Caco-2 (cell line): ENCODE measurements around the gene DRD4. TPM values are rescaled to one million over a fixed set of nuclear protein-coding genes. Genes with fewer than 3 reads are reported as not detected.

ENCODE experiments used
- Bru-seq: library from RNA; stranded (reverse); fragments of 400-500 nt; gene quantifications from one replicate; lab custom pipeline; 2021; lab: Mats Ljungman, UMichigan
- BruChase-seq, 2 experiments: library from RNA; stranded (reverse); fragments of 400-500 nt; gene quantifications; one replicate each; lab custom pipeline; 2021; lab: Mats Ljungman, UMichigan
- BruUV-seq: library from RNA; stranded (reverse); fragments of 400-500 nt; replicated peaks from 2 replicates; lab custom pipeline; 2021; lab: Mats Ljungman, UMichigan
- CTCF ChIA-PET: fragments of 300-600 bp; sonication (Branson Sonifier 250); formaldehyde crosslinking; loops from one replicate; lab custom pipeline; 2022; ENCODE audit warnings: antibody characterized with exemption; lab: Charles Lee
- POLR2A ChIA-PET: fragments of 300-600 bp; sonication (Branson Sonifier 250); formaldehyde crosslinking; loops from one replicate; lab custom pipeline; 2022; ENCODE audit warnings: antibody characterized with exemption; lab: Charles Lee
- DNase-seq, 2 experiments: peaks; one replicate each; pipeline versions ENCODE4 v3.0.0 to v3.0.0-alpha.2; 2020 to 2022
- H3K27me3 ChIP-seq: replicated peaks from 2 replicates; pipeline ENCODE4 v1.6.0; 2011; ENCODE audit warnings: low read length; ENCODE audit not compliant: control insufficient read depth, insufficient read depth
- H3K36me3 ChIP-seq: 2 replicates; pipeline ENCODE4 v1.5.1; 2011; ENCODE audit warnings: low read length; ENCODE audit not compliant: control insufficient read depth, insufficient read depth
- H3K4me1 ChIP-seq: fragments of 250-450 bp; sonication (Bioruptor Pico); 2 replicates; pipeline ENCODE4 v1.5.1; 2020; ENCODE audit warnings: mild to moderate bottlenecking
- H3K4me3 ChIP-seq: 2 replicates; pipeline ENCODE4 v1.5.1; 2011; ENCODE audit warnings: low read depth, mild to moderate bottlenecking, control low read depth, low read length
- H3K9me3 ChIP-seq: fragments of 250-450 bp; sonication (Bioruptor Pico); 2 replicates; pipeline ENCODE4 v1.5.1; 2020; ENCODE audit warnings: mild to moderate bottlenecking, moderate library complexity
- H3K27ac Mint-ChIP-seq: one replicate; pipeline ENCODE4 v1.8.0; 2022; ENCODE audit warnings: mixed read lengths; ENCODE audit not compliant: unreplicated experiment
- H3K27me3 Mint-ChIP-seq: one replicate; pipeline ENCODE4 v1.8.0; 2022; ENCODE audit warnings: mixed read lengths; ENCODE audit not compliant: insufficient read depth, unreplicated experiment
- H3K36me3 Mint-ChIP-seq: one replicate; pipeline ENCODE4 v1.8.0; 2022; ENCODE audit warnings: mild to moderate bottlenecking, mixed read lengths; ENCODE audit not compliant: insufficient read depth, unreplicated experiment
- H3K4me1 Mint-ChIP-seq: one replicate; pipeline ENCODE4 v1.8.0; 2022; ENCODE audit warnings: low read depth, mixed read lengths; ENCODE audit not compliant: unreplicated experiment
- H3K4me3 Mint-ChIP-seq: one replicate; pipeline ENCODE4 v1.8.0; 2022; ENCODE audit warnings: mild to moderate bottlenecking, moderate library complexity, mixed read lengths; ENCODE audit not compliant: unreplicated experiment
- H3K9me3 Mint-ChIP-seq: one replicate; pipeline ENCODE4 v1.8.0; 2022; ENCODE audit warnings: mixed read lengths; ENCODE audit not compliant: unreplicated experiment
- CTCF ChIP-seq, 2 experiments: fragments of 200-600 bp in 1 of 2; IDR thresholded peaks; 1 replicate in 1 of 2; 2 replicates in 1 of 2; pipeline versions ENCODE4 v1.5.1 to v1.8.0; 2011 to 2022; ENCODE audit warnings: antibody characterized with exemption in 1 of 2, control low read depth in 1 of 2, inconsistent platforms in 1 of 2, low read depth in 1 of 2, low read length in 1 of 2, mild to moderate bottlenecking in 1 of 2, moderate library complexity in 1 of 2; ENCODE audit not compliant: insufficient read depth in 1 of 2, severe bottlenecking in 1 of 2, unreplicated experiment in 1 of 2
- intact Hi-C: fragments of 100-400 bp; cut with micrococcal nuclease; formaldehyde crosslinking; loops from one replicate; pipeline ENCODE4 v1.10.0; 2022; ENCODE audit not compliant: unreplicated experiment
- long read RNA-seq: library from polyadenylated mRNA; stranded (forward); transcript quantifications from one replicate; pipeline ENCODE4 v2.0.0, GENCODE V29; 2022
- total RNA-seq: library from RNA; stranded (reverse); gene quantifications from 2 replicates; pipeline ENCODE4 v1.2.3, GENCODE V29; 2022

Gene DRD4
- total RNA-seq (1.0 and 1.1 TPM in 2 replicates), Bru-seq, nascent RNA (percentile 34 among the genes with signal in this experiment), BruChase-seq, experiment 1, labeled RNA remaining after a 2-hour chase (percentile 44 among the genes with signal in this experiment), BruChase-seq, experiment 2, labeled RNA remaining after a 6-hour chase (percentile 51 among the genes with signal in this experiment)
- long read RNA-seq, result 0 reads

- no peaks in the 10 kb centered on the region for H3K9me3 Mint-ChIP-seq
- TF ChIP-seq CTCF (IDR thresholded peaks at IDR 0.05; ENCODE audit: insufficient read depth in 1 of 2, low read depth in 1 of 2, low read length in 1 of 2, severe bottlenecking in 1 of 2, unreplicated experiment in 1 of 2), result no peak
- Histone ChIP-seq H3K9me3 (no peaks in the 10 kb centered on the region), H3K27me3 (no peaks in the 10 kb centered on the region), H3K4me3 (no peak within 1 kb of the TSS), H3K4me1 (no peaks in the 10 kb centered on the region), H3K36me3 (no peaks in the 10 kb centered on the region)
- no peak within 1 kb of the TSS for H3K4me3 Mint-ChIP-seq
- H3K4me1 Mint-ChIP-seq, result no peaks in the 10 kb centered on the region
- DNase-seq, result no peak
- peak within 1 kb of the TSS; percentile 31 for H3K27ac Mint-ChIP-seq
- ChIA-PET CTCF (interaction anchor here (0.6 kb wide), 2 partner anchors 32 to 36 kb away, joined by 3 read pairs; no protein-coding TSS in a partner anchor), POLR2A (no interaction called here)
- BruUV-seq, result no TSS peak
- no peaks in the 10 kb centered on the region for H3K27me3 Mint-ChIP-seq
- H3K36me3 Mint-ChIP-seq, result peaks cover 42% of the 10 kb centered on the region
- intact Hi-C loops, result no loop called here
These were observed at the start of gene DRD4 for GRCh38 chr11:636511-637332. Gene DRD4 (plus strand): TSS chr11:637269. CDS start chr11:637305, 36 bp downstream.

GRCh38 chr11:587546-587945, 49.5 kb upstream of the DRD4 start:
- Mint-ChIP-seq H3K9me3 (no peaks in the 10 kb centered on the region), H3K27me3 (no peaks in the 10 kb centered on the region), H3K4me3 (peak overlapping the region; percentile 5), H3K27ac (peak overlapping the region; percentile 82), H3K4me1 (peaks cover 29% of the 10 kb centered on the region), H3K36me3 (peaks cover 88% of the 10 kb centered on the region)
- Histone ChIP-seq H3K4me3 (no peak overlapping the region), H3K9me3 (no peaks in the 10 kb centered on the region), H3K36me3 (peaks cover 3% of the 10 kb centered on the region), H3K4me1 (peaks cover 25% of the 10 kb centered on the region), H3K27me3 (no peaks in the 10 kb centered on the region)
- no peak for TF ChIP-seq CTCF (IDR thresholded peaks at IDR 0.05; ENCODE audit: insufficient read depth in 1 of 2, low read depth in 1 of 2, low read length in 1 of 2, severe bottlenecking in 1 of 2, unreplicated experiment in 1 of 2)
- ChIA-PET CTCF (interaction anchor here (0.6 to 1.1 kb wide), 4 partner anchors 12 to 429 kb away, joined by 3 to 5 read pairs (median 4); partner anchors contain the start of gene PHRF1), POLR2A (interaction anchor here (0.6 to 1.2 kb wide), 4 partner anchors 11 to 108 kb away, joined by 3 to 17 read pairs (median 12); partner anchors contain the start of genes PHRF1 and TMEM80)
- no peak for DNase-seq
- BruUV-seq, result no TSS peak
- intact Hi-C loops, result no loop called here

GRCh38 chr11:587978-588380, 49.1 kb upstream of the DRD4 start:
- peak overlapping the region; percentile 5 for H3K4me3 Mint-ChIP-seq
- peaks cover 3% of the 10 kb centered on the region for H3K36me3 ChIP-seq

More at GRCh38 chr11:587978-588380, 49.1 kb upstream of the DRD4 start:
- no peaks in the 10 kb centered on the region for H3K9me3 Mint-ChIP-seq
- Histone ChIP-seq H3K4me3 (no peak overlapping the region), H3K9me3 (no peaks in the 10 kb centered on the region), H3K27me3 (no peaks in the 10 kb centered on the region), H3K4me1 (peaks cover 25% of the 10 kb centered on the region)
- DNase-seq, result peak; percentile 91 to 93
- intact Hi-C loops, result loop anchor here (2.0 kb wide), 1 partner anchor 27 kb away; the partner anchor contains the start of genes LMNTD2 and RASSF7
- peaks cover 88% of the 10 kb centered on the region for H3K36me3 Mint-ChIP-seq
- ChIA-PET POLR2A (interaction anchor here (0.6 to 1.2 kb wide), 5 partner anchors 12 to 231 kb away, joined by 3 to 17 read pairs (median 9); partner anchors contain the start of genes PHRF1 and TMEM80), CTCF (interaction anchor here (0.6 to 1.1 kb wide), 4 partner anchors 12 to 429 kb away, joined by 3 to 5 read pairs (median 4); partner anchors contain the start of gene PHRF1)
- TSS peak; percentile 5 for BruUV-seq
- no peak for TF ChIP-seq CTCF (IDR thresholded peaks at IDR 0.05; ENCODE audit: insufficient read depth in 1 of 2, low read depth in 1 of 2, low read length in 1 of 2, severe bottlenecking in 1 of 2, unreplicated experiment in 1 of 2)
- H3K4me1 Mint-ChIP-seq, result peaks cover 29% of the 10 kb centered on the region
- H3K27me3 Mint-ChIP-seq, result no peaks in the 10 kb centered on the region
- peak overlapping the region; percentile 82 for H3K27ac Mint-ChIP-seq
